B cell (primary cell): ENCODE data around the gene PICK1. TPM values are rescaled to one million over a fixed set of nuclear protein-coding genes. Genes with fewer than 3 reads are reported as not detected.

Experiments
- ATAC-seq: fragments of 200-7000 bp; cut with Tn5 transposase; one replicate; pipeline ENCODE4 v1.10.0; 2021; ENCODE audit warnings: low read depth, mild to moderate bottlenecking, moderate number of reproducible peaks, moderate library complexity
- CTCF ChIA-PET: fragments of 350-600 bp; sonication (Branson Sonifier 250); formaldehyde crosslinking; loops from one replicate; lab custom pipeline; 2021; ENCODE audit warnings: antibody characterized with exemption, inconsistent platforms; lab: Charles Lee
- POLR2A ChIA-PET: fragments of 350-600 bp; sonication (Branson Sonifier 250); formaldehyde crosslinking; loops from one replicate; lab custom pipeline; 2021; ENCODE audit warnings: antibody characterized with exemption; lab: Charles Lee
- DNase-seq: peaks from one replicate; pipeline ENCODE4 v3.0.0; 2013
- H2AFZ ChIP-seq: 2 replicates; pipeline ENCODE4 v1.6.1; 2012; ENCODE audit warnings: mild to moderate bottlenecking, low read depth, low read length; ENCODE audit not compliant: insufficient read depth, poor library complexity, severe bottlenecking
- H3K27ac ChIP-seq, 2 donors: 1 replicate in 1 of 2; 2 replicates in 1 of 2; pipeline ENCODE4 v1.5.1; 2012 to 2013; ENCODE audit warnings: low read length in 2 of 2, mild to moderate bottlenecking in 2 of 2, moderate library complexity in 1 of 2
- H3K27me3 ChIP-seq, 4 experiments: fragments of 200-600 bp in 1 of 4; sonication (generic) in 1 of 4; replicated peaks in 1 of 4; 1 replicate in 2 of 4; 2 replicates in 2 of 4; pipeline versions ENCODE4 v1.6.1 to v1.7.0; 2013 to 2016; ENCODE audit warnings: low read length in 3 of 4, mild to moderate bottlenecking in 2 of 4, mixed read lengths in 1 of 4, moderate library complexity in 1 of 4; ENCODE audit not compliant: insufficient read depth in 4 of 4, control insufficient read depth in 3 of 4; ENCODE audit errors: control extremely low read depth in 1 of 4
- H3K36me3 ChIP-seq, 2 experiments: replicated peaks in 1 of 2; 1 replicate in 1 of 2; 2 replicates in 1 of 2; pipeline versions ENCODE4 v1.6.1 to v1.7.1; 2013; ENCODE audit warnings: low read length in 1 of 2; ENCODE audit not compliant: insufficient read depth in 2 of 2, control insufficient read depth in 1 of 2; ENCODE audit errors: control extremely low read depth in 1 of 2, extremely low read depth in 1 of 2
- H3K4me1 ChIP-seq, 2 donors: fragments of 200-600 bp in 1 of 2; sonication (generic) in 1 of 2; 1 replicate in 1 of 2; 2 replicates in 1 of 2; pipeline versions ENCODE4 v1.5.1 to v1.6.1; 2013 to 2017; ENCODE audit warnings: low read length in 2 of 2; ENCODE audit not compliant: control insufficient read depth in 2 of 2, insufficient read depth in 2 of 2
- H3K4me2 ChIP-seq: replicated peaks from 2 replicates; pipeline ENCODE3; 2012; ENCODE audit warnings: mild to moderate bottlenecking, low read depth, low read length; ENCODE audit not compliant: poor library complexity, severe bottlenecking
- H3K4me3 ChIP-seq, 5 experiments: fragments of 200-600 bp in 1 of 5; sonication (generic) in 1 of 5; 1 replicate in 3 of 5; 2 replicates in 2 of 5; pipeline versions ENCODE4 v1.5.1 to v1.7.0; 2011 to 2016; ENCODE audit warnings: low read length in 4 of 5, mild to moderate bottlenecking in 4 of 5, low read depth in 2 of 5, control low read depth in 1 of 5, moderate library complexity in 1 of 5; ENCODE audit not compliant: insufficient read depth in 1 of 5; ENCODE audit errors: control extremely low read depth in 1 of 5, extremely low read depth in 1 of 5
- H3K79me2 ChIP-seq: fragments of 200-600 bp; sonication (generic); one replicate; pipeline ENCODE4 v1.6.0; 2016; ENCODE audit warnings: low read length; ENCODE audit not compliant: control insufficient read depth, insufficient read depth
- H3K9ac ChIP-seq: fragments of 200-600 bp; sonication (generic); 2 replicates; pipeline ENCODE4 v1.6.1; 2017; ENCODE audit warnings: mild to moderate bottlenecking, low read length, moderate library complexity
- H3K9me3 ChIP-seq, 3 donors: one replicate each; pipeline versions ENCODE4 v1.6.1 to v1.7.1; 2013; ENCODE audit warnings: low read length in 2 of 3; ENCODE audit not compliant: control insufficient read depth in 2 of 3, insufficient read depth in 1 of 3; ENCODE audit errors: control extremely low read depth in 1 of 3
- H4K20me1 ChIP-seq: 2 replicates; pipeline ENCODE4 v1.6.0; 2012; ENCODE audit warnings: mild to moderate bottlenecking, low read length; ENCODE audit not compliant: insufficient read depth, control insufficient read depth, poor library complexity, severe bottlenecking
- H3K27ac Mint-ChIP-seq: one replicate; pipeline ENCODE4 v1.8.0; 2021; ENCODE audit warnings: mixed read lengths
- H3K27me3 Mint-ChIP-seq: one replicate; pipeline ENCODE4 v1.8.0; 2021; ENCODE audit warnings: mixed read lengths
- H3K4me1 Mint-ChIP-seq: one replicate; pipeline ENCODE4 v1.8.0; 2021; ENCODE audit warnings: mixed read lengths
- H3K4me3 Mint-ChIP-seq: one replicate; pipeline ENCODE4 v1.8.0; 2021; ENCODE audit warnings: mixed read lengths
- H3K9me3 Mint-ChIP-seq: one replicate; pipeline ENCODE4 v1.8.0; 2022; ENCODE audit warnings: mixed read lengths; ENCODE audit not compliant: insufficient read depth
- CTCF ChIP-seq: fragments of 200-600 bp; IDR thresholded peaks from one replicate; pipeline ENCODE4 v1.8.0; 2022; ENCODE audit warnings: antibody characterized with exemption, mild to moderate bottlenecking
- EZH2 ChIP-seq: IDR thresholded peaks from 2 replicates; pipeline ENCODE4 v1.6.1; 2012; ENCODE audit warnings: borderline replicate concordance, low read depth, mild to moderate bottlenecking, moderate library complexity, low read length; ENCODE audit not compliant: insufficient read depth, poor library complexity, severe bottlenecking
- WGBS: methylation state at CpG from one replicate; pipeline ENCODE4 v1.1.5; 2013; ENCODE audit warnings: missing lambda C conversion rate; ENCODE audit not compliant: insufficient coverage; 5-methylcytosine and 5-hydroxymethylcytosine counted together
- intact Hi-C: fragments of 100-400 bp; cut with micrococcal nuclease; formaldehyde crosslinking; loops from one replicate; pipeline ENCODE4 v1.10.0; 2022
- polyA plus RNA-seq: library from polyadenylated mRNA; depleted of rRNA; stranded (reverse); fragments of >200 nt; gene quantifications from 2 replicates; pipeline ENCODE4 v1.2.3, GENCODE V29; 2012
- total RNA-seq, 2 donors: library from RNA; stranded (reverse); fragments of 120-200 nt in 1 of 2; gene quantifications; 1 replicate in 1 of 2; 2 replicates in 1 of 2; pipeline versions ENCODE4 v1.2.3 to v1.2.4, GENCODE V29; 2013 to 2022

PICK1 gene
- total and polyA plus RNA-seq, 2 donors (not counting 1 experiment from before 2014, with no cell fraction given) = 34.2 to 37.4 TPM

DNA sequence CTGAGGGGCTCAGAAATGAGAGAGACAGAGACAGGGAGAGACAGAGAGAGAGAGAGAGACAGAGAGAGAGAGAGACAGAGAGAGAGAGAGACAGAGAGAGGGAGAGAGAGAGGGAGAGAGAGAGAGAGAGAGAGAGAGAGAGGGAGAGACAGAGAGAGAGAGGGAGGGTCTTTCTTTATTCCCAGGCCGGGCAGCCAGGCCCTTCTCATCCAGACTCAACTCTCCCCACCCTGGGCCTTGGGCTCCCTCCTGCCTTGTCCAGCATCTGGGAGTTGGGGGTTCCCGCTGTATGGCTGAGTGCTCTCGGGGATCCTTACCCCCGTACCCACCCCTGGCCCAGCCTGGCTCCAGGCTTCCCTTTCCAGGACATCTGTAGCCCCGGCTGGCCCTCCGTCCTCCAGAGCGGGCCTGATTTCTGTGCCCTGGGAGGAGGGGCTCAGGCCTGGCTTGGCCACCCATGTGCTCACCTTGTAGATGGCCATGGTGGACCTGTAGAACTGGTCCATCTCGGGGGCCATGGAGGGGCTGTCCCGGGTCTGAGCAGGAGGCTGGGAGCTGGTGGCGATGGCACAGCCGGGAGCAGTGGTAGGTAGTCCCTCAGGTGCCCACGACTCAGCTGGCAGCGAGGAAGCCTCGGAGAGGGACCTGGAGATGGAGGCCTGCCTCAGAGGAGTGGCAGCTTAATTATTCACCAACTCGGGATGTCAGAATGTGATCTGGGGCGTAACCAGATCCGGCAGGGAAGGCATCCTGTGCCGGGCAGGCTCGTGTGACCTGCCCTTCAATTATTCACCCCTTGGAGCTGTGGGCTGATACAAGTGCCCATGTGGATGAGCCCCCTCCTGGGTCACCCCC lies 53.0 kb downstream of the PICK1 start, which contains the start of gene BAIAP2L2:
BAIAP2L2 (minus strand) TSS at position 677 of the 855 bp plus-strand sequence; CDS start at position 518, 159 bp downstream.
- Histone ChIP-seq H3K4me3 (no peak within 1 kb of the TSS), H3K9me3 (peaks cover 0 to 7% (median 0%) of the 10 kb centered on the region in 3 donors), H2AFZ (no peak within 1 kb of the TSS), H4K20me1 (no peaks in the 10 kb centered on the region), H3K27ac (no peak within 1 kb of the TSS), H3K9ac (no peak within 1 kb of the TSS), H3K4me2 (no peak within 1 kb of the TSS), H3K36me3 (peaks cover 0 to 2% of the 10 kb centered on the region in 2 experiments), H3K4me1 (peaks cover 0 to 3% of the 10 kb centered on the region in 2 donors), H3K79me2 (no peaks in the 10 kb centered on the region), H3K27me3 (no peaks in the 10 kb centered on the region)
- POLR2A ChIA-PET = no interaction called here
- WGBS = 94% methylated on average over 14 of the region's 19 CpGs
- Mint-ChIP-seq H3K4me3 (no peak within 1 kb of the TSS), H3K9me3 (no peaks in the 10 kb centered on the region), H3K4me1 (peaks cover 2% of the 10 kb centered on the region), H3K27me3 (no peaks in the 10 kb centered on the region), H3K27ac (peak within 1 kb of the TSS; percentile 50)
- ATAC-seq (no peak), DNase-seq (no peak)
- CTCF ChIA-PET = no interaction called here
- TF ChIP-seq EZH2 (no peak), CTCF (no peak)
- intact Hi-C loops = loop anchor here (5.0 kb wide), 1 partner anchor 92 kb away; the partner anchor contains the start of gene MAFF
